ENCODE measurements around the gene SLC2A14.
"Not testable (repeated sequence)": the region's sequence is repeated elsewhere in the genome, so short reads cannot be mapped to it uniquely, and the experiment has no call there.

SLC2A14 gene

DNA sequence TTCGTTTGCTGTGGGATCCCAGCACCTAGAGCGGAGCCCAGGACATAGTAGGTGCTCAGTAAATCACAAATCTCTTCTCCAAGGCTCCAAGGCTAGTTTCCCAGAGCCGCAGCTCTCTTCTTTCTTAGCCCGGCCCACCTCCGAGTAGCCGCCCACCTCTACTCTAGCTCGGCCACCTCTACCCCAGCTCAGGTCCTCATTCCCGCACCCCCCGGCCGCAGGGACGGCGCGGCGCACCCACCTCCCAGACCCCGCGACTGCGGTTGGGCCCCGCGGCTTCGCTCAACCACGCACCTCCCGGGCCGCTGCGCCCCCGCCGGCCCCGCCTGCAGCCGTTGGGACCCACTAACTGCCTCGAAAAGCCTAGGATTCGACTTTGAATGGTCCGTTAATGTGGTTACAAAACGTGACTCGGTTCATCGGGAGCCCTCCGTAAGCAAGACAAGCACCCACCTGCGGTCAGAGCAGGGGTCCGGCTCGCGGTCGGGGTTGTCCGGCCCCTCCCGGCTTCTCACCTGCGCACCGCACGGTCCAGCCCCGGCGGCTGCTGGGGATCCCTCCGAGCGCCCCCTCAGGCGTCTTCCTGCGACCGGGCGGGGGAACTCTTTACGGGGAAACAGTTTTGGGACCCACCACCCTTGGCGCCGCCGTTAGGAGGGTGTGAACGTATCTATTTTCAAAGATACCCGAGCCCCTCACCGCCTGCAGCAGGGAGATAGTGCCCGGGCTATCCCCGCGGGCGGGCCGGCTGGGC is at the start of gene SLC2A14:
Gene SLC2A14, minus strand, starts transcription at position 350 of the 754 bp plus-strand sequence. CDS start 3,035 bp downstream, outside the sequence.
- DNase-seq = no peak

DNA sequence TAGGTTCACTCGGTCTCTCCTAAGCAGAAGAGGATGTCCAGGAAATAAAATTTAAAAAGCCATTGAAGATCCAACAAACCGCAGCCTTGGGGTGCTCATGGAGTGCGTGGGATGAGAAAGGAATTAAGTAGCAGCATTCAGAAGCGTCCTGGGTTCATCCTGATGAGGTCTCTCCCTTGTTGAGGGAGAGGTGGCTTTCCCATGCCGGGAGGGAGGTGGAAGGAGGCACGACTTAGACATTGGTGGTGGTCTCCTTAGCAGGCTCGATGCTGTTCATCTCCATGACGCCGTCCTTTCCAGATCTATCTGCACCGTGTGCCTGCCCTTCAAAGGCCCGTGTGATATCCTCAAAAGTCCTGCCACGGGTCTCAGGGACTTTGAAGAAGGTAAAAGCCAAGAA is 48.5 kb upstream of the SLC2A14 start:
- not testable (repeated sequence) for DNase-seq

DNA sequence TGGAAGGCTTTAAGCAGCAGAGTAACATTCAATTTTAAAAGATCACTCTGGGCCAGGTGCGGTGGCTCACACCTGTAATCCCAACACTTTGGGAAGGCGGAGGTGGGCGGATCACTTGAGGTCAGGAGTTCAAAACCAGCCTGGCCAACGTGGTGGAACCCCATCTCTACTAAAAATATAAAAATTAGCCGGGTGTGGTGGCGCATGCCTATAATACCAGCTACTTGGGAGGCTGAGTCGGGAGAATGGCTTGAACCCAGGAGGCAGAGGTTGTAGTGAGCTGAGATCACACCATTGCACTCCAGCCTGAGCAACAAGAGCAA is 45.5 kb upstream of the SLC2A14 start:
- DNase-seq = not testable (repeated sequence)

DNA sequence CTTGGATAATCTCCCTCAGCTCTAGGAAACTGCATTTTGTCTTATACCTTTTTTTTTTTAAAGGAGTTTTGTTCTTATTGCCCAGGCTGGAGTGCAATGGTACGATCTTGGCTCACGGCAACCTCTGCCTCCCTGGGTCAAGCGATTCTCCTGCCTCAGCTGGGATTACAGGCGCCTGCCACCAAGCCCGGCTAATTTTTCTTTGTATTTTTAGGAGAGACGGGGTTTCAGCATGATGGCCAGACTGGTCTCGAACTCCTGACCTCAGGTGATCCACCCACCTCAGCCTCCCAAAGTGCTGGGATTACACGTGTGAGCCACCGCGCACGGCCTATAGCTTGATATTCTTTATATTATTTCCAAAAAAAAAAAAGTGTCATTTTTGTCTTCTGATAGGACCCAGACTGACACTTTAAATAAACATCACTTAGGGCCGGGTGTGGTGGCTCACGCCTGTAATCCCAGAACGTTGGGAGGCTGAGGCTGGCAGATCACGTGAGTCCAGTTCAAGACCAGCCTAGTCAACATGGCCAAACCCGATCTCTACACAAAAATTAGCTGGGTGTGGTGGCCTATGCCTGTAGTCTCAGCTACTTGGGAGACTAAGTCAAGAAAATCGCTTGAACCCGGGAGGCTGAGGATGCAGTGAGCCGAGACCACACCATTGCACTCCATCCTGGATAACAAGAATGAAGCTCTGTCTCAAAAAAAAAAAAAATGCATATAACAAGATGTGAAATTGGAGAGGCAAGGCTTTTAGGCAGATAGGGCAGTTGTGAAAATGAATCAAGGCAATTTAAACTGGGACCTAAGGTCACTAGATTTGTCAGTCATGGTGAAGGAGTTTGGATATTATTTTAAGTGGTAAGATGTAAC is 44.9 kb upstream of the SLC2A14 start:
- DNase-seq = no peak

DNA sequence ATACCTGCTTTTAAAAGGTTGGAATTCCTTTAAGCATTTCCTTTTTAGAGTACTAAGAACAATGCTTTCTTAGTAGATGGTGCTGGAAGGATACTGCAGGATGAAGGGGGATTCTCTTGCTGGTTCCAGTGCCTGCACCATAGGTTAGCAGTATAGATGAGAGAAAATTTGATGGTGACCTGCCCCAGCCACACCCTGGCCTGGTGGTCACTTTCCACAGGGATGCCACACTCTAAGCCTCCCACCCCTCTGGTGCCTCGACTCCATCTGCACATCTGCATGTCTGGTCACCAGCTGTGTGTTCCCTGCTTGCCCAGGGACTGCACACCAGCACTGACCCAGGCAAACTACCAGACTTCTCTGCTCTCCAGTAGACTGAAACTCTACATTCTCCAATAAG is 44.2 kb upstream of the SLC2A14 start:
- no peak for DNase-seq

DNA sequence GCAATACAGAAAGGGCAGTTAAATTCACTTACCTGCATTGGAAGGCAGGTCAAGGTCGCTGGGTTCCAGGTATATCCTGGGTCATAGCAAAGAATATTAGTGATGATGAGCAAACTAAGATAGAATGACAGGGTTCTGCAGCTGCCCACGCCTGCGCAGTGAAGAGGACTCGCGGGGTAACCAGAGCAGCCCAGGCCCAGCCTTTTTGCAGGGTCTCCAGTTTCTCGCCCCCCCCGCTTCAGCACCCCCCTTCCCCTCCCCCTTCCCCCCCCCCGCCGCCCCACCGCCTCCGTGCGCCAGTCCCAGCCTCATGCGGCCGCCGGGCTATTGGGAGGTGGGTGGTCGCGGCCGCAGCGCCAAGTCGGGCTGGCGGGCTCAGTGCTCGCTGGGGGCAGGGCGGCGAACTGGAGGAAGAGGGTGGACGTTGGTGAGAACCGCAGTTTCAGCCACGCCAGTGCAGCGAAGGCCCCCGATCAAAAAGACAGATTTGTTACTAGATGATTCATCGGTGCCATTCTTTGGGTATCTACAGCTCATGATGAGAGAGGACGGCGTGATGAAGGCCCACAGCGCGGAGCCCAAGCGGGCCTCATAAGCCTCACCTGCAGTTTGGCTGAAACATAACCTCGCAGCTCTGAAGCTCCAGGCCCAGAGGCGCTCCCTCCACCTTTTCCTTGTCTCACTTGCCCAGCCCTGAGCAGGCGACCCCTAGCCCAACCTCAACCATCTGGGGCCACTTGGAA is 43.1 kb upstream of the SLC2A14 start:
- DNase-seq = no peak

DNA sequence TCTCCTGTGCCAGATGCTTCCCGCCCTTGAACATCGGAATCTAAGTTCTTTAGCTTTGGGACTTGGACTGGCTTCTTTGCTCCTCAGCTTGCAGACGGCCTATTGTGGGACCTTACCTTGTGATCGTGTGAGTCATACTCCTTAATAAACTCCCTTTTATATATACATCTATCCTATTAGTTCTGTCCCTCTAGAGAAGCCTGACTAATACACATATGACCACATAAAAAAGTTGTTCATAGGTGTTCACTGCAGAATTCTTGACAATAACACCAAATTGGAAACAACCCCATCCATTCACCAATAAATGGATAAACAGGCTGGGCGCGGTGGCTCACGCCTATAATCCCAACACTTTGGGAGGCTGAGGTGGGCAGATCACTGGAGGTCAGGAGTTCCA is 37.4 kb upstream of the SLC2A14 start:
- not testable (repeated sequence) for DNase-seq

DNA sequence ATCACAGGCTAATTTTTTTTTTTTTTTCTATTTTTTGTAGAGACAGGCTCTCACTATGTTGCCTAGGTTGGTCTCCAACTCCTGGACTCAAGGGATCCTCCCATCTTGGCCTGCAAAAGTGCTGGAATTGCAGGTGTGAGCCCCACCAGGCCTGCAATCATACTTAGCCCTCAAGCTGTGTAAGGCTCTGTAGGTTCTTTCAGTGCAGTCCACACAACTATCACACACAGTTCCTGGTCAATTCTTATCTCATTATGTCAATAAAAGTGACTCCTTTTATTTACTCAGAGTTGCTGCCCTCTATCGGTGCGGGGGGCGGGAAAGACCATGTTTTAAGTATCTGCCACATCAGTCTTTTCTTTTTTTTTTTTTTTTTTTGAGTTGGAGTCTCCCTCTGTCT is 34.3 kb upstream of the SLC2A14 start:
- no peak for DNase-seq

DNA sequence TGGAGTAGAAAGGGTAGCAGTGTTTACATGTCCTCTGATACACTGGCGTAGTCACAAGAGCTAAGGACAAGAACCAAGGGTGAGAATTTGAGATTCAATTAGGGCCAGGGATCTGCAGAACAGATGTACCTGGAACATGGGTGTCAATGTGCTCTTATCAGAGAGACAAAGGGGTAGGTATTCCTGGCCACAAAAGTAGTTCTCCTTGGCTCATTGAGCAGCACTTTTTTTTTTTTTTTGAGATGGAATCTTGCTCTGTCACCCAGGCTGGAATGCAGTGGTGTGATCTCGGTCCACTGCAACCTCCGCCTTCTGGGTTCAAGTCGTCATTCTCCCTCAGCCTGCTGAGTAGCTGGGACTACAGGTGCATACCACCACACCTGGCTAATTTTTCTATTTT is 33.6 kb upstream of the SLC2A14 start:
- DNase-seq = not testable (repeated sequence)

DNA sequence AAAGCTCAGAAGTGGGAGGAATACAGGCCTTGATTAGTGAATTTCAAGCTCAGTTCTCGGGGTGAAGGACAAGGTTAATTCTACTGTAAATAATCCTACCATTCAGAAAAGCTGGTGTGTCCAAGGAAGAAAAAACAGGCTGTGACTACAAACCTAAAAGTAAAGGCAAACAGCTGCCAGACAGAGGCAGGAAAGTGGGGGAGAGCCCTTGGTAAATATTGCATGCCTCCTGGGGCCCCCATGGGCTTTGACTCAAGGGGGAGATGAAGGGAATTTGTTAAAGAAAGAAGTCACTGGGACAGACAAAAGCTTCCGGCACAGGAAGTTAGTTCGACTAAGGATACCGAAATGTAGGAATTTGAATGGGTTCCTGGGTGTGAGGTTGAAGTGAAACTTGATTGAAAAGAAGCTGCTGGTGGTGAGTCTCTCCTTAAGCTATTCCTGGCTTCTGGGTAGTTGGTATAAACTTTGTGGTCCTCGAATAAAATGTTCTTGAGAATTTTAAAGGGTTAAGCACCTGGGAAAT is 32.9 kb upstream of the SLC2A14 start:
- DNase-seq = not testable (repeated sequence)

DNA sequence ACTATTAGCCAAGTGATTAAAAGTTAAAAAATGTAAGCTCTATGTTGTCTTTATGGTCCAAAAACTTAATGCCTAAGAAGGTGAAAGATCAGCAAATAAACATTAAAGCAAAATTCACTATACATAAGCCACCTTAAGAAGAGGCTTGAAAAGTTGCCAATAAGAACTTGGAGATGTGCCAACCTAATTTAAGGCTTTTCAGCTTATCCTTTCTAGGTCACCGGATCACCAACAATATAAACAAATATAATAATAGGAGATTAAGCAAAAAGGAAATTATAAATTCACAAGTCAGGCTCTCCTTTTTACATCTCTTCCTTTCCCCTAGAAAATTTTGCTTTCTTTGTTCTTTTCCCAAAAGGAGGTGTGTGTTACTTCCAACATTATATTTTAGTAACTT is 32.4 kb upstream of the SLC2A14 start:
- DNase-seq = no peak

DNA sequence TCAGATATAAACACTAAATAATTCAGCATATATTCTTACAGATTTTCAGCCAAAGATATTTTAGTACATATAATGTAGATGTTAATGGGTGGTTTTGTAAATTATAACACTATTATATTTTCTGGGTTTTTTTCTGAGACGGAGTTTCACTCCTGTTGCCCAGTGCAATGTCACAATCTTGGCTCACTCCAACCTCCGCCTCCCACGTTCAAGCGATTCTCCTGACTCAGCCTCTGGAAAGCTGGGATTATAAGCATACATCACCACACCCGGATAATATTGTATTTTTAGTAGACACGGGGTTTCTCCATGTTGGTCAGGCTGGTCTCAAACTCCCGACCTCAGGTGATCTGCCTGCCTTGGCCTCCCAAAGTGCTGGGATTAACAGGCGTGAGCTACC is 29.7 kb upstream of the SLC2A14 start:
- not testable (repeated sequence) for DNase-seq

DNA sequence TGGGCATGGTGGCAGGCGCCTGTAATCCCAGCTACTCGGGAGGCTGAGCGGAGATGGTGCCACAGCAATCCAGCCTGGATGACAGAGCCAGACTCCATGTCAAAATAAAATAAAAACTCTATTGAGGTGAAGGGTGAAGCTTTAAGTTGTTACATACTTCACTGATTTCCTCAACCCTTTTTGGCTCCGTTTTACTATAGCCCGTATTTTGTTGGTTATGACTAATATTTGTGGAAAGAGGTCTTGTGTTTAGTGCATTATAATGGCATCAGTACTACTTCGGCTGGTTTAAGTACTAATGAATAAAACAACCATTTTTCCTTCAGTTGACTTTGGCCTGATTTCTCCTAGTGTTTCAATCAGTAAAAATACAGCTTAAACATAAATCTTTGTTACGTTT is 27.0 kb upstream of the SLC2A14 start:
- no peak for DNase-seq

DNA sequence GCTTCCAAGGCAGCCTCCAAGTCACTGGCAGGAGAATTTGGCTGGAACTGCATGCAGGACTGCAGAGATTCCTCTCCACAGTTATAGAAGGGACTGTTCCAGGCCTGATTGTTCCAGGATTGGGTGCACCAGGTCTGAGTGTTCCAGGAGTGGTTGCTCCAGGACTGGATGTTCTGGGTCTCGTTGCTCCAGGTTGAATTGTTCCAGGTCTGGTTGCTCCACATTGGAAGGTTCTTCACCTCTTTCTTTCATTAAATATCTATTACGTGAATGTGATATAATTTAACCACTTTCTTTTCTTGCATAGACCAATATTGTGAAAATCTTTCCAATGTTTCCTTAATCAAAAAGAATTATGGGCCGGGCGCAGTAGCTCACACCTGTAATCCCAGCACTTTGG is 24.0 kb upstream of the SLC2A14 start:
- not testable (repeated sequence) for DNase-seq

DNA sequence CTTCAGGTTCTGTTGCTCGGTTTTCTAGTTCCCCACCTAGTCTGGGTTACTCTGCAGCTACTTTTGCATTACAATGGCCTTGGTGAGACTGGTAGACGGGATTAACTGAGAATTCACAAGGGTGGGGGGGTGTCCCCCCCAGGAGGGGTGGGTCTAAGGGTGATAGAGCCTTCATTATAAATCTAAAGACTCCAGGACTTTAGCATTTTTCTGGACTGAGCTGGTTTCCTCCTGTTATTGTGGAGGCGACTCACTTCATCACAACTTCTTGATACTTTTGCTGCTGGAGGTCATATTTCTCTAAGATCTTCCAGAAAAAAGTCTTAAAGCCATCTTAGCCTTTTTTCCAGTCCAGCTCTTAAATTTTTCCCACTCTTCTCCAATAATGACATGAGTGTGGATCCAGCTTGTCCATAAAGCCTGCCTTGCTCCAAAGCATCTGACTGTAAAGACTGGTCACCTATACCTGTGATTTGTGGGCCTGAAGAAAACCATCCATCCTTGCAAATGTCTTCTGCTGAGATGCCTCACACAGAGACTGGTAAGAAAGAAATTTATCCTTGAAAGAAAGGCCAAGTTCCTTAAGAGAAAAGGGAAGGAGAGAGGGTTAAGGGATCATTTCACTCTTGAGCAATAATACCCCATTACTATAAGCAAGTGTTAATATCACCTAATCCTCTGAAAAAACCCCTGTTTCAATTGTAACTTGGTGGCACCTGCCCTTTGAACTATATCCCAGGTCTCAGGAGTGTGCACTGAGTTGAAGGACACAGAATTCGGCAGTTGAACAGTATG is 19.7 kb upstream of the SLC2A14 start:
- DNase-seq = no peak

DNA sequence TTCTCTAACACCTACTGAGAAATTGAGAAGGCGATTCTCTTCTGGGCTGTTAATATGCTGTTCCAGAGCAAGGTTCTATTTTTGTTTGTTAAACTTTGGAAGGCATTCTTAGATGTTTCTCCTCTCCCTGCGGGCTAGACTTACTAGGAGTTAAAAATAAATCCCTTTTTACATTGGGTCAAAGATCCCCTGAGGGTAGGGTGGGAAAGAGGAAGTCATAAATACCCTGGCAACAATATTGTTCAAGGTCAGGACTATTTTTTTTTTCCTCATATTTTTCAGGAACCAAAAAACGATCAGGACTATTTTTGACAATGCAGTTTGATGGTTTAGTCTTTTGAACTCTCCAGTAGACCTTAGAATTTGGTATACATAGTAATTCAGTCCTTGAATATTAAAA is 12.0 kb upstream of the SLC2A14 start:
- no peak for DNase-seq

DNA sequence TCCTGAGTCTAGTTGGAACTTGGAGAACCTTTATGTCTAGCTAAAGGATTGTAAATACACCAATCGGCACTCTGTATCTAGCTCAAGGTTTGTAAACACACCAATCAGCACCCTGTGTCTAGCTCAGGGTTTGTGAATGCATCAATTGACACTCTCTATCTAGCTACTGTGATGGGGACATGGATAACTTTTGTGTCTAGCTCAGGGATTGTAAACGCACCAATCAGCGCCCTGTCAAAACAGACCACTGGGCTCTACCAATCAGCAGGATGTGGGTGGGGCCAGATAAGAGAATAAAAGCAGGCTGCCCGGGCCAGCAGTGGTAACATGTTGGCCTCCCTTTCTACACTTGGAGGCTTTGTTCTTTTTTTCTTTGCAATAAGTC is 9.0 kb upstream of the SLC2A14 start:
- not testable (repeated sequence) for DNase-seq

DNA sequence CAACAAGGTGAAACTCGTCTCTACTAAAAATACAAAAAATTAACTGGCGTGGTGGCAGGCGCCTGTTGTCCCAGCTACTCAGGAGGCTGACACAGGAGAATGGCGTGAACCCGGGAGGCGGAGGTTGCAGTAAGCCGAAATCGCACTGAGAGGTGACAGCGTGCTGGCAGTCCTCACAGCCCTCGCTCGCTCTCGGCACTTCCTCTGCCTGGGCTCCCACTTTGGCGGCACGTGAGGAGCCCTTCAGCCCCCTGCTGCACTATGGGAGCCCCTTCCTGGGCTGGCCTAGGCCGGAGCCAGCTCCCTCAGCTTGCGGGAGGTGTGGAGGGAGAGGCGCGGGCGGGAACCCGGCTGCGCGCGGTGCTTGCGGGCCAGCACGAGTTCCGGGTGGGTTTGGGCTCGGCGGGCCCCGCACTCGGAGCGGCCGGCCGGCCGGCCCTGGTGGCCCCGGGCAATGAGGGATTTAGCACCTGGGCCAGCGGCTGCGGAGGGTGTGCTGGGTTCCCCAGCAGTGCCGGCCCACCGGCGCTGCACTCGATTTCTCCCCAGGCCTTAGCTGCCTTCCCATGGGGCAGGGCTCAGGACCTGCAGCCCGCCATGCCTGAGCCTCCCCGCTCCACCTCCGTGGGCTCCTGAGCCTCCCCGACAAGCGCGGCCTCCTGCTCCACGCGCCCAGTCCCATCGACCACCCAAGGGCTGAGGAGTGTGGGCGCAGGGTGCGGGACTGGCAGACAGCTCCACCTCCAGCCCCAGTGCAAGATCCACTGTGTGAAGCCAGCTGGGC is 8.4 kb upstream of the SLC2A14 start:
- not testable (repeated sequence) for DNase-seq

DNA sequence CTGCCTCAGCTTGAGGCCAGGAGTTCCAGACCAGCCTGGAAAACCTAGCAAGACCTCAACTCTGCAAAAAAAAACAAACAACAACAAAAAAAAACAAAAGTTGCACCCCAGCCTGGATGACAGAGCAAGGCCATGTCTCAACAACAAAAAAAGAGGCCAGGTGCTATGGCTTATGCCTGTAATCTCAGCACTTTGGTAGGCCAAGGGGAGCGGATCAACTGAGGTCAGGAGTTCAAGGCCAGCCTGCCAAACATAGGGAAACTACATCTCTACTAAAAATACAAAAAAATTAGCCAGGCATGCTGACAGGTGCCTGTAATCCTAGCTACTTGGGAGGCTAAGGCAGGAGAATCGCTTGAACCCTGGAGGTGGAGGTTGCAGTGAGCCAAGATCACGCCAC is 6.5 kb upstream of the SLC2A14 start:
- DNase-seq = no peak

DNA sequence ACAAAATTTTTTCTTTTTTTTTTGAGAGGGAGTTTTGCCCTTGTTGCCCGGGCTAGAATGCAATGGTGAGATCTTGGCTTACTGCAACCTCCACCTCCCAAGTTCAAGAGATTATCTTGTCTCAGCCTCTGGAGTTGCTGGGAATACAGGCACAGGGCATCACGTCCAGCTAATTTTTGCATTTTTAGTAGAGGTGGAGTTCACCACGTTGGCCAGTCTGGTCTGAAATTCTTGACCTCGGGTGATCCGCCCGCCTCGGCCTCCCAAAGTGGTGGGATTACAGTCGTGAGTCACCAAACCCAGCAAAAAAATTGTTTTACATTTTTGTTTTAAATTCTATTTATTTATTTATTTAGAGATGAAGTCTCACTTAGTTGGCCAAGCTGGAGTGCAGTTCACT is 4.7 kb upstream of the SLC2A14 start:
- DNase-seq = no peak

DNA sequence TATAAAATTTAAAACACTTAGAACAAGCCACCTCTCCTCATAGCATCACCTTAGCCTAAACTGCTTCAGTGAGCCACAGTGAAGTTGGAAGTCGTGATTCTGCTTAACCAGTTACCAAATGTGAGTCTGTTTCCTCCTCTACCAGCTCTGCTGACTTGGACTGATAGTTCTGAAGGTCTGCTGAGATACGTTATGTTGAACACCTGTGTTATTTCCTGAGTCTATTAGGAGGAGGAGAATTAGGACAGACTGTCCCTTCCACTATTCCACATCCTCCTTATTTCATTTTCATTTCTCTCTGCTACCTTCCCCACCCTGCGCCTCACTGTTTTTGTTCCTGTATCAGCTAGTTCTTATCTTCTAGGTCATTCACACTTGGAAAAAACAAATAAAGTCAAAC is 2.4 kb downstream of the SLC2A14 start:
- no peak for DNase-seq

DNA sequence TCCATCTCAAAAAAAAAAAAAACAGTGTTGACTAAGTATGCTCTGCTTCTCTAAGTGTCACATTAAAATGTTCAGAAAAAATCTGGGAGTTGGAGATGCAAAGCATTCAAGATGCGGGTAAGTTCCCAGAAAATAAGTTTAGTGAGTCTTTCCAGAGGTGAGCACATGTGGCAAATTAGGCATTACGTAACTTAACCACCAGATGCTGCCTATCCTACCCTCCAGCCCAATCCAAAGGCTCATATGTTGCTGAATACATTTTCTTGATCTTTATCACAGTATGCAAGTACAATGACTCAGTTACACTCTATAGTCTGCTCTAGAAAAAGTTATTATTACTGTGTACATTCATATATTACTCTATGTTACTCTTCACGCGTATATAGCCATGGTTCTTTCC is 3.6 kb downstream of the SLC2A14 start:
- no peak for DNase-seq
